HepG2 (cell line): ENCODE data around the gene SPRN. TPM values are rescaled to one million over a fixed set of nuclear protein-coding genes. Genes with fewer than 3 reads are reported as not detected.
"Not testable (repeated sequence)": the region's sequence is repeated elsewhere in the genome, so short reads cannot be mapped to it uniquely, and the experiment has no call there.

Experiments used
- ATAC-seq: fragments of 200-7000 bp; cut with Tn5 transposase; 3 replicates; pipeline ENCODE4 v1.9.1; 2020; ENCODE audit warnings: mild to moderate bottlenecking, moderate library complexity
- Bru-seq: library from RNA; stranded (reverse); fragments of 400-500 nt; gene quantifications from one replicate; lab custom pipeline; 2021; lab: Mats Ljungman, UMichigan
- BruChase-seq, 2 experiments: library from RNA; stranded (reverse); fragments of 400-500 nt; gene quantifications; one replicate each; lab custom pipeline; 2021; lab: Mats Ljungman, UMichigan
- BruUV-seq: library from RNA; stranded (reverse); fragments of 400-500 nt; replicated peaks from 2 replicates; lab custom pipeline; 2021; lab: Mats Ljungman, UMichigan
- CTCF ChIA-PET: fragments of 300-600 bp; formaldehyde crosslinking; extraction: SDS; loops from one replicate; lab custom pipeline; 2021; ENCODE audit warnings: low total read pairs, inconsistent platforms, low intra/inter-chr PET ratio; lab: Yijun Ruan, JAX
- POLR2A ChIA-PET: fragments of 350-600 bp; sonication (Branson Sonifier 250); formaldehyde crosslinking; loops from one replicate; lab custom pipeline; 2020; ENCODE audit warnings: antibody characterized with exemption, inconsistent platforms; lab: Yijun Ruan, JAX
- DNase-seq: peaks from one replicate; pipeline ENCODE4 v3.0.0-alpha.2; 2015; ENCODE audit warnings: low spot score
- FAIRE-seq: peaks from 3 replicates; lab custom pipeline; 2011; peaks lifted over from hg19 to GRCh38; lab: Jason Lieb, UNC
- H2AFZ ChIP-seq: one replicate; pipeline ENCODE4 v1.6.1; 2011; ENCODE audit warnings: low read length, inconsistent platforms
- H3K27ac ChIP-seq: fragments of 300-600 bp; 3 replicates; pipeline ENCODE4 v1.8.0; 2011; ENCODE audit warnings: mixed run types, mild to moderate bottlenecking, mixed read lengths, low read length, inconsistent platforms; ENCODE audit not compliant: insufficient read depth; ENCODE audit errors: extremely low read length
- H3K27me3 ChIP-seq, 2 experiments: fragments of 200-600 bp in 1 of 2; 2 replicates in 1 of 2; 3 replicates in 1 of 2; pipeline versions ENCODE4 v1.6.0 to v1.8.0; 2011; ENCODE audit warnings: low read length in 2 of 2, mild to moderate bottlenecking in 2 of 2, moderate library complexity in 2 of 2, inconsistent platforms in 1 of 2; ENCODE audit not compliant: insufficient read depth in 2 of 2, control insufficient read depth in 1 of 2
- H3K36me3 ChIP-seq, 2 experiments: fragments of 200-600 bp in 1 of 2; replicated peaks in 1 of 2; 2 replicates in 1 of 2; 3 replicates in 1 of 2; pipeline versions ENCODE4 v1.5.1 to v1.8.0; 2011; ENCODE audit warnings: low read length in 2 of 2, inconsistent platforms in 1 of 2; ENCODE audit not compliant: insufficient read depth in 2 of 2, control insufficient read depth in 1 of 2
- H3K4me1 ChIP-seq: 2 replicates; pipeline ENCODE4 v1.5.1; 2012; ENCODE audit warnings: low read length, inconsistent platforms; ENCODE audit not compliant: insufficient read depth
- H3K4me2 ChIP-seq: 2 replicates; pipeline ENCODE4 v1.6.0; 2011; ENCODE audit warnings: low read depth, low read length, inconsistent platforms
- H3K4me3 ChIP-seq, 3 experiments: fragments of 200-600 bp in 1 of 3; sonication (generic), shearing (Covaris generic) in 1 of 3; replicated peaks in 1 of 3; 2 replicates each; pipeline ENCODE4 v1.5.1; 2011 to 2016; ENCODE audit warnings: low read length in 3 of 3, inconsistent platforms in 2 of 3, low read depth in 2 of 3, mild to moderate bottlenecking in 2 of 3, control low read depth in 1 of 3, mixed read lengths in 1 of 3; ENCODE audit not compliant: insufficient read depth in 1 of 3
- H3K79me2 ChIP-seq: one replicate; pipeline ENCODE4 v1.6.1; 2011; ENCODE audit warnings: low read length, inconsistent platforms; ENCODE audit not compliant: insufficient read depth
- H3K9ac ChIP-seq: 2 replicates; pipeline ENCODE4 v1.6.0; 2011; ENCODE audit warnings: mild to moderate bottlenecking, low read depth, low read length, inconsistent platforms; ENCODE audit not compliant: insufficient read depth
- H3K9me3 ChIP-seq: 2 replicates; pipeline ENCODE4 v1.5.1; 2012; ENCODE audit warnings: mild to moderate bottlenecking, low read length
- H4K20me1 ChIP-seq: 2 replicates; pipeline ENCODE4 v1.6.0; 2011; ENCODE audit warnings: inconsistent platforms, mild to moderate bottlenecking, low read length, moderate library complexity; ENCODE audit not compliant: insufficient read depth
- ARHGAP35 ChIP-seq: sonication (generic); formaldehyde crosslinking; IDR thresholded peaks from 2 replicates; pipeline ENCODE4 v1.9.0; 2022; ENCODE audit warnings: mild to moderate bottlenecking, inconsistent platforms, moderate library complexity, missing genetic modification reagents, borderline replicate concordance
- BHLHE40 ChIP-seq: IDR thresholded peaks from 2 replicates; pipeline ENCODE4 v1.6.1; 2011; ENCODE audit warnings: low read length, improper control_type of control experiment
- HES4 ChIP-seq: sonication (generic); formaldehyde crosslinking; IDR thresholded peaks from 2 replicates; pipeline ENCODE4 v1.9.0; 2021; ENCODE audit warnings: mild to moderate bottlenecking, missing genetic modification reagents, borderline replicate concordance
- HNF1B ChIP-seq: sonication (generic); formaldehyde crosslinking; IDR thresholded peaks from 2 replicates; pipeline ENCODE4 v1.5.1; 2020; ENCODE audit warnings: mild to moderate bottlenecking, moderate library complexity, missing genetic modification reagents
- TCF12 ChIP-seq, 2 experiments: fragments of 450-650 bp in 1 of 2; sonication (generic) in 1 of 2; formaldehyde crosslinking in 1 of 2; IDR thresholded peaks; 2 replicates each; pipeline versions ENCODE4 v1.6.1 to v1.8.0; 2017 to 2022; ENCODE audit warnings: antibody characterized with exemption in 1 of 2, mild to moderate bottlenecking in 1 of 2, missing genetic modification reagents in 1 of 2, moderate library complexity in 1 of 2
- ZKSCAN8 ChIP-seq: IDR thresholded peaks from 2 replicates; pipeline ENCODE4 v1.6.1; 2016; ENCODE audit warnings: borderline replicate concordance, missing genetic modification reagents, missing compliant biosample characterization
- ZNF672 ChIP-seq: sonication (generic); formaldehyde crosslinking; IDR thresholded peaks from 2 replicates; pipeline ENCODE4 v1.8.1; 2022; ENCODE audit warnings: missing genetic modification reagents
- WGBS: methylation state at CpG from one replicate; pipeline ENCODE4 v1.1.6; 2017; ENCODE audit warnings: low lambda C conversion rate; 5-methylcytosine and 5-hydroxymethylcytosine counted together
- in situ Hi-C: cut with HindIII; loops from 2 replicates; pipeline ENCODE4 v1.10.0; 2017; ENCODE audit warnings: low pct_unique_long_range_greater_than_20kb; ENCODE audit not compliant: extremely low pct_ligation_motif_present
- intact Hi-C: fragments of 100-400 bp; cut with micrococcal nuclease; formaldehyde crosslinking; loops from one replicate; pipeline ENCODE4 v1.10.0; 2022; ENCODE audit not compliant: unreplicated experiment
- long read RNA-seq, 2 experiments: library from RNA in 1 of 2; library from polyadenylated mRNA in 1 of 2; stranded (forward) in 1 of 2; unstranded in 1 of 2; transcript quantifications; one replicate each; pipeline ENCODE4 v2.0.0, GENCODE V29; 2019 to 2022
- polyA minus RNA-seq, 3 experiments: library from RNA; depleted of rRNA, polyadenylated mRNA; stranded (reverse); fragments of >200 nt; gene quantifications; 2 replicates each; pipeline ENCODE4 v1.2.3, GENCODE V29; 2011; ENCODE audit warnings: low replicate concordance in 1 of 3
- polyA plus RNA-seq, 8 experiments: library from polyadenylated mRNA; depleted of rRNA in 3 of 8; stranded (reverse) in 7 of 8; unstranded in 1 of 8; fragments of >200 nt; fragmentation: Illumina TruSeq in 4 of 8; extraction: Trizol in 4 of 8; gene quantifications; 2 replicates each; pipeline versions ENCODE4 v1.2.1 to v1.2.3, GENCODE V29; 2011 to 2016; ENCODE audit warnings: low read depth in 4 of 8, missing spikeins in 1 of 8, mixed read lengths in 1 of 8; ENCODE audit not compliant: insufficient read depth in 1 of 8
- total RNA-seq, 5 experiments: library from RNA; depleted of rRNA; stranded (reverse); fragments of >200 nt; fragmentation: Illumina TruSeq; extraction: Trizol; gene quantifications; 2 replicates each; pipeline ENCODE4 v1.2.3, GENCODE V29; 2016; ENCODE audit warnings: low read depth in 1 of 5

The SPRN gene
- total RNA-seq (2016; rRNA removed; fragmentation: Illumina TruSeq; extraction: Trizol) (not detected in 2 replicates), polyA plus RNA-seq (2011; rRNA removed) (not detected in 2 replicates), polyA minus RNA-seq (2011; rRNA and poly(A)+ RNA removed; ENCODE audit: low replicate concordance) (not detected in 2 replicates), Bru-seq, nascent RNA (not detected), BruChase-seq, experiment 1, labeled RNA remaining after a 6-hour chase (not detected), BruChase-seq, experiment 2, labeled RNA remaining after a 2-hour chase (not detected)
- total RNA-seq (2016; cell fraction: cytosol; rRNA removed; fragmentation: Illumina TruSeq; extraction: Trizol; ENCODE audit: low read depth), result not detected in 2 replicates
- not detected in 2 replicates for total RNA-seq (2016; cell fraction: insoluble cytoplasmic fraction; rRNA removed; fragmentation: Illumina TruSeq; extraction: Trizol)
- not detected in 2 replicates for total RNA-seq (2016; cell fraction: membrane; rRNA removed; fragmentation: Illumina TruSeq; extraction: Trizol)
- not detected in 2 replicates for total RNA-seq (2016; cell fraction: nucleus; rRNA removed; fragmentation: Illumina TruSeq; extraction: Trizol)
- polyA plus RNA-seq (2011; cell fraction: cytosol; rRNA removed), result not detected in 2 replicates
- polyA plus RNA-seq (2011; cell fraction: nucleus; rRNA removed), result not detected in 2 replicates
- 2.9 and 4.1 TPM in 2 replicates for polyA plus RNA-seq (2012)
- not detected in 2 replicates for polyA plus RNA-seq (2016; cell fraction: cytosol; fragmentation: Illumina TruSeq; extraction: Trizol; ENCODE audit: low read depth)
- not detected in 2 replicates for polyA plus RNA-seq (2016; cell fraction: insoluble cytoplasmic fraction; fragmentation: Illumina TruSeq; extraction: Trizol; ENCODE audit: low read depth)
- polyA plus RNA-seq (2016; cell fraction: membrane; fragmentation: Illumina TruSeq; extraction: Trizol; ENCODE audit: low read depth), result not detected in 2 replicates
- not detected in 2 replicates for polyA plus RNA-seq (2016; cell fraction: nucleus; fragmentation: Illumina TruSeq; extraction: Trizol; ENCODE audit: insufficient read depth, low read depth)
- not detected in 2 replicates for polyA minus RNA-seq (2011; cell fraction: cytosol; rRNA and poly(A)+ RNA removed)
- not detected in 2 replicates for polyA minus RNA-seq (2011; cell fraction: nucleus; rRNA and poly(A)+ RNA removed)
- long read RNA-seq, experiment 1, result 0 reads
- long read RNA-seq, experiment 2, result 0 reads

GRCh38 chr10:133424601-133425000 is at the start of gene SPRN:
Gene SPRN, minus strand, starts transcription at chr10:133424625. Its CDS starts 944 bp downstream, at chr10:133423681.
- H3K27me3 ChIP-seq, H3K9me3 ChIP-seq, H3K4me3 ChIP-seq, H3K4me1 ChIP-seq, H2AFZ ChIP-seq, H3K79me2 ChIP-seq, POLR2A ChIA-PET, H3K36me3 ChIP-seq, CTCF ChIA-PET, H3K27ac ChIP-seq, H3K9ac ChIP-seq, BruUV-seq, DNase-seq, intact Hi-C loops, H4K20me1 ChIP-seq, H3K4me2 ChIP-seq, FAIRE-seq: not testable (repeated sequence)
- in situ Hi-C loops, result loop anchor here (5.0 kb wide), 1 partner anchor 148 kb away; no protein-coding TSS in a partner anchor
- WGBS, result 54% methylated on average over 17 of the region's 37 CpGs
- peak; percentile 5; the same call in 2 of the 3 replicates for ATAC-seq

- no peak for ATAC-seq
- Histone ChIP-seq H3K9ac (no peak overlapping the region), H2AFZ (no peak overlapping the region), H3K9me3 (no peaks in the 10 kb centered on the region), H3K4me3 (no peak overlapping the region), H3K4me2 (no peak overlapping the region), H4K20me1 (no peaks in the 10 kb centered on the region), H3K27me3 (peaks cover 0 to 28% of the 10 kb centered on the region in 2 experiments; a peak in 3 of 5 replicates), H3K79me2 (no peaks in the 10 kb centered on the region), H3K27ac (no peak overlapping the region), H3K4me1 (peaks cover 12% of the 10 kb centered on the region), H3K36me3 (no peaks in the 10 kb centered on the region)
- 50% methylated on average over 1 of the region's 2 CpGs for WGBS
- POLR2A ChIA-PET, result no interaction called here
- CTCF ChIA-PET, result no interaction called here
- intact Hi-C loops, result no loop called here
- DNase-seq, result no peak
- no peak for FAIRE-seq
- in situ Hi-C loops, result no loop called here
- BruUV-seq, result no TSS peak
- TF ChIP-seq TCF12 (IDR thresholded peaks at IDR 0.05) (no peak), TCF12 (CRISPR knock-in tag; IDR thresholded peaks at IDR 0.05) (no peak), HES4 (CRISPR knock-in tag) (no peak), ZKSCAN8 (CRISPR knock-in tag) (no peak), BHLHE40 (no peak), HNF1B (CRISPR knock-in tag) (no peak), ZNF672 (no peak), ARHGAP35 (no peak)
Observed at GRCh38 chr10:133474027-133474426, 49.6 kb upstream of the SPRN start.
